Activated CD4-positive, alpha-beta T cell treated with anti-CD3 and anti-CD28 coated beads, Interleukin-2, amount 50 U/mL, for 4 hours (primary cell): Measurements from ENCODE around the gene NDUFAF4.

Experiments used
- DNase-seq, 2 experiments: peaks; one replicate each; pipeline ENCODE4 v3.0.0-alpha.2; 2020

Gene NDUFAF4

GRCh38 chr6:96897396-96898240 is at the start of gene NDUFAF4:
TSS of gene NDUFAF4 (minus strand) at chr6:96897891. CDS start at chr6:96897801, 90 bp downstream.
- peak; percentile 93 to 94 for DNase-seq

GRCh38 chr6:96947055-96947454 is 49.4 kb upstream of the NDUFAF4 start:
- DNase-seq: no peak

GRCh38 chr6:96943555-96944215 is 46.0 kb upstream of the NDUFAF4 start:
- DNase-seq: no peak

GRCh38 chr6:96942676-96943075 is 45.0 kb upstream of the NDUFAF4 start:
- DNase-seq: no peak

GRCh38 chr6:96940322-96940721 is 42.6 kb upstream of the NDUFAF4 start:
- DNase-seq: no peak

- no peak for DNase-seq
Observed at GRCh38 chr6:96939007-96939805, 41.5 kb upstream of the NDUFAF4 start.

GRCh38 chr6:96934087-96934486 is 36.4 kb upstream of the NDUFAF4 start:
- no peak for DNase-seq

GRCh38 chr6:96931198-96931597 is 33.5 kb upstream of the NDUFAF4 start:
- no peak for DNase-seq

- no peak for DNase-seq
Observed at GRCh38 chr6:96929741-96930140, 32.0 kb upstream of the NDUFAF4 start.

- no peak for DNase-seq
Observed at GRCh38 chr6:96927660-96928059, 30.0 kb upstream of the NDUFAF4 start.

GRCh38 chr6:96926425-96926824 is 28.7 kb upstream of the NDUFAF4 start:
- no peak for DNase-seq

- DNase-seq: no peak
Observed at GRCh38 chr6:96925290-96925687, 27.6 kb upstream of the NDUFAF4 start.

GRCh38 chr6:96923871-96924493 is 26.3 kb upstream of the NDUFAF4 start:
- DNase-seq: no peak

- no peak for DNase-seq
Observed at GRCh38 chr6:96923400-96923799, 25.7 kb upstream of the NDUFAF4 start.

- DNase-seq: no peak
Observed at GRCh38 chr6:96917098-96917497, 19.4 kb upstream of the NDUFAF4 start.

- DNase-seq: no peak
Observed at GRCh38 chr6:96913621-96914020, 15.9 kb upstream of the NDUFAF4 start.

GRCh38 chr6:96911751-96912150 is 14.1 kb upstream of the NDUFAF4 start:
- no peak for DNase-seq

GRCh38 chr6:96911171-96911570 is 13.5 kb upstream of the NDUFAF4 start:
- no peak for DNase-seq

GRCh38 chr6:96909811-96910210 is 12.1 kb upstream of the NDUFAF4 start:
- no peak for DNase-seq

GRCh38 chr6:96907498-96907897 is 9.8 kb upstream of the NDUFAF4 start:
- no peak for DNase-seq

GRCh38 chr6:96900873-96901272 is 3.2 kb upstream of the NDUFAF4 start:
- no peak for DNase-seq

- no peak for DNase-seq
Observed at GRCh38 chr6:96899451-96899998, 1.8 kb upstream of the NDUFAF4 start.

GRCh38 chr6:96899019-96899418 is 1.3 kb upstream of the NDUFAF4 start:
- DNase-seq: no peak
